H1 (cell line): Measurements from ENCODE around the gene ZNF814. TPM values are rescaled to one million over a fixed set of nuclear protein-coding genes. Genes with fewer than 3 reads are reported as not detected.

ENCODE experiments used
- CTCF ChIA-PET: fragments of 300-600 bp; sonication (Branson Sonifier 250); formaldehyde crosslinking; loops from one replicate; lab custom pipeline; 2021; ENCODE audit not compliant: partially characterized antibody; lab: Charles Lee
- POLR2A ChIA-PET: fragments of 300-600 bp; sonication (Branson Sonifier 250); formaldehyde crosslinking; loops from one replicate; lab custom pipeline; 2021; ENCODE audit warnings: inconsistent platforms; ENCODE audit not compliant: partially characterized antibody; lab: Charles Lee
- DNase-seq, 2 experiments: peaks; one replicate each; pipeline versions ENCODE4 v3.0.0 to v3.0.0-alpha.2; 2010 to 2022; ENCODE audit warnings: low spot score in 2 of 2, low read depth in 1 of 2, mixed read lengths in 1 of 2
- FAIRE-seq: peaks from 2 replicates; lab custom pipeline; 2011; peaks lifted over from hg19 to GRCh38; lab: Jason Lieb, UNC
- H2AFZ ChIP-seq: 2 replicates; pipeline ENCODE4 v1.8.1; 2012; ENCODE audit warnings: low read length, inconsistent platforms
- H2AK5ac ChIP-seq: 2 replicates; pipeline ENCODE4 v1.6.1; 2013; ENCODE audit warnings: low read depth, low read length
- H2BK120ac ChIP-seq: replicated peaks from 2 replicates; pipeline ENCODE3; 2013; ENCODE audit warnings: low read depth, low read length, inconsistent platforms
- H2BK12ac ChIP-seq: 2 replicates; pipeline ENCODE4 v1.6.1; 2013; ENCODE audit warnings: low read depth, low read length
- H2BK15ac ChIP-seq: 2 replicates; pipeline ENCODE4 v1.6.1; 2013; ENCODE audit warnings: low read length
- H2BK20ac ChIP-seq: 2 replicates; pipeline ENCODE4 v1.6.1; 2013; ENCODE audit warnings: low read length
- H2BK5ac ChIP-seq: 2 replicates; pipeline ENCODE4 v1.6.1; 2013; ENCODE audit warnings: low read depth, low read length
- H3K14ac ChIP-seq: 2 replicates; pipeline ENCODE4 v1.6.1; 2013; ENCODE audit warnings: inconsistent platforms; ENCODE audit not compliant: insufficient read length
- H3K18ac ChIP-seq: 2 replicates; pipeline ENCODE4 v1.6.1; 2013; ENCODE audit warnings: low read length; ENCODE audit errors: extremely low read depth
- H3K23ac ChIP-seq: 2 replicates; pipeline ENCODE4 v1.6.1; 2013; ENCODE audit warnings: inconsistent platforms; ENCODE audit not compliant: insufficient read length
- H3K23me2 ChIP-seq: 2 replicates; pipeline ENCODE4 v1.6.1; 2013; ENCODE audit warnings: low read depth, low read length
- H3K27ac ChIP-seq: 2 replicates; pipeline ENCODE4 v1.6.1; 2011; ENCODE audit warnings: low read depth, low read length, inconsistent platforms
- H3K27me3 ChIP-seq, 4 experiments: replicated peaks in 1 of 4; 1 replicate in 1 of 4; 2 replicates in 3 of 4; pipeline versions ENCODE4 v1.6.1 to v1.8.1; 2011 to 2013; ENCODE audit warnings: low read length in 3 of 4, mild to moderate bottlenecking in 3 of 4, inconsistent platforms in 2 of 4, mixed read lengths in 2 of 4, moderate library complexity in 1 of 4; ENCODE audit not compliant: control insufficient read depth in 3 of 4, insufficient read depth in 3 of 4; ENCODE audit errors: extremely low read depth in 1 of 4
- H3K36me3 ChIP-seq, 4 experiments: 2 replicates each; pipeline versions ENCODE4 v1.6.1 to v1.8.1; 2011 to 2013; ENCODE audit warnings: mild to moderate bottlenecking in 4 of 4, low read length in 3 of 4, moderate library complexity in 2 of 4, control low read depth in 1 of 4, inconsistent platforms in 1 of 4; ENCODE audit not compliant: insufficient read depth in 4 of 4, control insufficient read depth in 2 of 4
- H3K4ac ChIP-seq: replicated peaks from 2 replicates; pipeline ENCODE3; 2013; ENCODE audit warnings: low read length, low read depth, mixed read lengths, inconsistent platforms; ENCODE audit not compliant: insufficient read length
- H3K4me1 ChIP-seq, 4 experiments: replicated peaks in 1 of 4; 1 replicate in 1 of 4; 2 replicates in 3 of 4; pipeline versions ENCODE4 v1.6.1 to v1.8.1; 2011 to 2013; ENCODE audit warnings: low read length in 3 of 4, inconsistent platforms in 2 of 4, mixed read lengths in 1 of 4; ENCODE audit not compliant: insufficient read depth in 4 of 4, control insufficient read depth in 3 of 4
- H3K4me2 ChIP-seq, 2 experiments: 2 replicates each; pipeline versions ENCODE4 v1.6.1 to v1.8.1; 2011 to 2013; ENCODE audit warnings: low read depth in 2 of 2, low read length in 2 of 2, control low read depth in 1 of 2, inconsistent platforms in 1 of 2, mild to moderate bottlenecking in 1 of 2; ENCODE audit not compliant: insufficient read depth in 1 of 2
- H3K4me3 ChIP-seq, 4 experiments: fragments of 200-600, 300-600 bp in 1 of 4; sonication (generic), shearing (Covaris generic), sonication (Bioruptor Twin) in 1 of 4; 2 replicates each; pipeline versions ENCODE4 v1.5.1 to v1.8.1; 2011 to 2016; ENCODE audit warnings: low read length in 4 of 4, low read depth in 3 of 4, control low read depth in 2 of 4, inconsistent platforms in 2 of 4, mild to moderate bottlenecking in 2 of 4, mixed read lengths in 1 of 4, moderate library complexity in 1 of 4; ENCODE audit not compliant: insufficient read depth in 2 of 4; ENCODE audit errors: extremely low read depth in 1 of 4
- H3K56ac ChIP-seq: replicated peaks from 2 replicates; pipeline ENCODE3; 2013; ENCODE audit warnings: low read depth, mild to moderate bottlenecking, mixed read lengths, low read length, inconsistent platforms; ENCODE audit not compliant: insufficient read length
- H3K79me1 ChIP-seq: 2 replicates; pipeline ENCODE4 v1.6.1; 2013; ENCODE audit warnings: low read depth, low read length, control low read depth
- H3K79me2 ChIP-seq, 2 experiments: 2 replicates each; pipeline versions ENCODE4 v1.6.1 to v1.8.1; 2012 to 2013; ENCODE audit warnings: low read length in 2 of 2, mild to moderate bottlenecking in 2 of 2, inconsistent platforms in 1 of 2; ENCODE audit not compliant: insufficient read depth in 2 of 2, control insufficient read depth in 1 of 2
- H3K9ac ChIP-seq, 4 experiments: replicated peaks in 1 of 4; 1 replicate in 1 of 4; 2 replicates in 3 of 4; pipeline versions ENCODE4 v1.6.1 to v1.8.1; 2011 to 2013; ENCODE audit warnings: low read depth in 3 of 4, low read length in 3 of 4, control low read depth in 2 of 4, mild to moderate bottlenecking in 2 of 4, moderate library complexity in 2 of 4, inconsistent platforms in 1 of 4; ENCODE audit errors: extremely low read depth in 1 of 4
- H3K9me3 ChIP-seq, 2 experiments: 2 replicates each; pipeline versions ENCODE4 v1.6.1 to v1.8.1; 2012 to 2013; ENCODE audit warnings: mild to moderate bottlenecking in 2 of 2, moderate library complexity in 2 of 2, control low read depth in 1 of 2, inconsistent platforms in 1 of 2, low read depth in 1 of 2, low read length in 1 of 2, mixed read lengths in 1 of 2; ENCODE audit not compliant: insufficient read depth in 2 of 2
- H4K20me1 ChIP-seq, 2 experiments: replicated peaks in 1 of 2; 2 replicates each; pipeline versions ENCODE3 to v1.8.1; 2011 to 2013; ENCODE audit warnings: inconsistent platforms in 2 of 2, low read length in 2 of 2, mild to moderate bottlenecking in 1 of 2; ENCODE audit not compliant: insufficient read depth in 2 of 2, control insufficient read depth in 1 of 2
- H4K5ac ChIP-seq: 2 replicates; pipeline ENCODE4 v1.6.1; 2013; ENCODE audit warnings: low read length, low read depth, mixed read lengths, inconsistent platforms; ENCODE audit not compliant: insufficient read length
- H4K8ac ChIP-seq: 2 replicates; pipeline ENCODE4 v1.8.0; 2013; ENCODE audit warnings: mild to moderate bottlenecking, moderate library complexity, low read length, inconsistent platforms; ENCODE audit not compliant: insufficient read depth; ENCODE audit errors: extremely low read depth
- H4K91ac ChIP-seq: replicated peaks from 2 replicates; pipeline ENCODE3; 2013; ENCODE audit warnings: low read length, mixed read lengths, inconsistent platforms; ENCODE audit not compliant: insufficient read length
- CTCF ChIP-seq, 3 experiments: IDR thresholded peaks; 1 replicate in 2 of 3; 2 replicates in 1 of 3; pipeline versions ENCODE4 v1.5.1 to v1.6.1; 2011; ENCODE audit warnings: low read length in 3 of 3, mild to moderate bottlenecking in 3 of 3, inconsistent platforms in 2 of 3, low read depth in 1 of 3, moderate library complexity in 1 of 3; ENCODE audit not compliant: insufficient read depth in 1 of 3; ENCODE audit errors: control extremely low read depth in 1 of 3
- SRF ChIP-seq: IDR thresholded peaks from 2 replicates; pipeline ENCODE4 v1.6.1; 2011; ENCODE audit warnings: mild to moderate bottlenecking, low read depth, low read length, moderate library complexity
- WGBS, 2 experiments: shearing (Covaris generic) in 1 of 2; methylation state at CpG; one replicate each; pipeline versions ENCODE4 v1.1.6 to v1.1.7; 2013 to 2015; ENCODE audit warnings: low lambda C conversion rate in 2 of 2, mixed read lengths in 2 of 2, inconsistent platforms in 1 of 2, low coverage in 1 of 2, missing lambda C conversion rate in 1 of 2; ENCODE audit not compliant: insufficient replicate concordance in 2 of 2, insufficient coverage in 1 of 2, insufficient read length in 1 of 2; ENCODE audit errors: extremely low coverage in 1 of 2, missing lambda C conversion rate in 1 of 2; 5-methylcytosine and 5-hydroxymethylcytosine counted together
- polyA plus RNA-seq, 7 experiments: library from polyadenylated mRNA; depleted of rRNA in 3 of 7; stranded (reverse) in 5 of 7; unstranded in 2 of 7; fragments of >200 nt in 5 of 7; fragments of 200-250 nt in 2 of 7; gene quantifications; 1 replicate in 5 of 7; 2 replicates in 1 of 7; 4 replicates in 1 of 7; pipeline versions ENCODE4 v1.2.1 to v1.2.3, GENCODE V29; 2011 to 2013; ENCODE audit warnings: missing spikeins in 2 of 7, mixed read lengths in 2 of 7
- total RNA-seq: library from RNA; stranded (reverse); fragmentation: NEBNext Ultra II Directional; extraction: Animal tissue kit (Norgen Biotek cat#: 25700); gene quantifications from 2 replicates; pipeline ENCODE4 v1.2.1, GENCODE V29; 2021

Gene ZNF814
- total and polyA plus RNA-seq, 2 of the 8 experiments (the other 6 are each of a cell fraction or from before 2014, with no cell fraction given), result 90.9 to 99.6 TPM

GRCh38 chr19:57802269-57802668 lies 86.6 kb downstream of the ZNF814 start:
- H3K27me3 ChIP-seq, result no peaks in the 10 kb centered on the region
- H3K79me1 ChIP-seq, result no peaks in the 10 kb centered on the region
- FAIRE-seq (no peak), DNase-seq (no peak)
- H3K23me2 ChIP-seq, result peaks cover 10% of the 10 kb centered on the region; the same call in 1 of the 2 replicates
- peak overlapping the region in 1 of 2 experiments; percentile 9; a peak in 1 of 4 replicates for H3K4me2 ChIP-seq
- H2AFZ ChIP-seq, result no peak overlapping the region
- TF ChIP-seq CTCF (IDR thresholded peaks at IDR 0.05; ENCODE audit: control extremely low read depth in 1 of 3, insufficient read depth in 1 of 3, low read depth in 1 of 3, low read length in 3 of 3) (peak in 2 of 3 experiments; percentile 22 to 28; a peak in 2 of 4 replicates), SRF (no peak)
- H2BK5ac ChIP-seq, result peak overlapping the region; percentile 40
- H3K4me1 ChIP-seq, result peaks cover 7 to 23% (median 15%) of the 10 kb centered on the region in 4 experiments
- H3K9me3 ChIP-seq, result no peaks in the 10 kb centered on the region
- H3K18ac ChIP-seq, result no peak overlapping the region
- no peak overlapping the region for H2BK15ac ChIP-seq
- CTCF ChIA-PET, result interaction anchor here (2.7 kb wide), 1 partner anchor 18 kb away, joined by 7 read pairs; no protein-coding TSS in a partner anchor
- H2BK12ac ChIP-seq, result peak overlapping the region; percentile 94; the same call in 1 of the 2 replicates
- H4K91ac ChIP-seq, result no peak overlapping the region
- peaks cover 0 to 2% of the 10 kb centered on the region in 2 experiments; a peak in 1 of 4 replicates for H3K79me2 ChIP-seq
- H4K5ac ChIP-seq, result no peak overlapping the region
- WGBS, 2 experiments, result 55% methylated on average over 4 of the region's 4 CpGs; no CpG with 5 or more reads in 1 of the 2 experiments
- H3K14ac ChIP-seq, result no peak overlapping the region
- H2BK120ac ChIP-seq, result no peak overlapping the region
- H4K8ac ChIP-seq, result no peak overlapping the region
- no peak overlapping the region for H3K4me3 ChIP-seq
- no peak overlapping the region for H3K4ac ChIP-seq
- H3K9ac ChIP-seq, result no peak overlapping the region
- no peak overlapping the region; the same call in 1 of the 2 replicates for H3K27ac ChIP-seq
- peaks cover 0 to 2% (median 0%) of the 10 kb centered on the region in 4 experiments; a peak in 1 of 8 replicates for H3K36me3 ChIP-seq
- no peaks in the 10 kb centered on the region for H4K20me1 ChIP-seq
- H3K23ac ChIP-seq, result no peak overlapping the region
- no peak overlapping the region for H2BK20ac ChIP-seq
- no peak overlapping the region for H2AK5ac ChIP-seq
- no peak overlapping the region for H3K56ac ChIP-seq
- POLR2A ChIA-PET, result interaction anchor here (0.9 to 4.8 kb wide), 8 partner anchors 8 to 55 kb away, joined by 4 to 35 read pairs (median 5); partner anchors contain the start of genes ZNF552, ZNF586, ZNF587 and ZNF587B
